ENCODE data around the gene LANCL3. TPM values are rescaled to one million over a fixed set of nuclear protein-coding genes. Genes with fewer than 3 reads are reported as not detected.
"Not testable (repeated sequence)": the region's sequence is repeated elsewhere in the genome, so short reads cannot be mapped to it uniquely, and the experiment has no call there.

Gene LANCL3
- under 1 TPM; 0.18 to 0.21 TPM for total RNA-seq

DNA sequence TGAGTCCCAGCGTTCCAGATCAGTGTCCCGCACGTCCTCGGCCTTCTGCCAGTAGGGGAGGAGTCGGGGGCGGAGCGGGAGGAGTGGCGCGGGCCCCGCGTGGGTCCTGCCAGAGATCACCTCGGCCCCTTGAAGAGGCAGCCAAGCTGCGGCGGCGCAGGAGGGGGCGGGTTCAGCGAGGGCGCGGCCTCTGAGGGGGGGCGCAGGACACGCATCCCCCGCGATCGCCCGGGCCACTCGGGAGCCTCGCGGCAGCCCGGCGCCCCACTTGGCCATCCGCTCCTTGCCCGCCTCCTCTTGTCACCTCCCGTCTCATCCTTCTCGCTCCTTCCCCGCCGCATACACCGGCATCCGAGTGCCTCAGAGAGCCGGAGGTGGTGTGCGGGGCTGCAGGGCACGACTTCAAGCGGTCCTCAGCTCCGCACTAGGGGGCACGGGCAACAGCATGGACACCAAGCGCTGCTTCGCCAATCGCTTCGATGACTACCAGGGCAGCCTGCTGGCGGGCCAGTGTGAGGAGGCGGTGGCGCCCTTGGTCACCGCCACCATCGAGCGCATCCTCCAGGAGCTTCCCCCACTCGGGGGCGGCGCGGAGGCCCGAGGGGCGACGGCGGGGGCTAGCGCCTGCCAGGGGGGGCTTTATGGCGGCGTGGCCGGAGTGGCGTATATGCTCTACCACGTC is at the start of gene LANCL3:
Gene LANCL3 (plus strand): TSS at position 236 of the 682 bp plus-strand sequence. CDS start 210 bp downstream, at position 446.
- CTCF ChIA-PET; POLR2A ChIA-PET; ATAC-seq; H3K4me1 Mint-ChIP-seq; H3K9me3 Mint-ChIP-seq (ENCODE audit: low read depth); H3K36me3 Mint-ChIP-seq (ENCODE audit: low read depth): not testable (repeated sequence)
- intact Hi-C loops (cut with DNase I, micrococcal nuclease), result loop anchor here in 1 of 2 experiments (2.0 kb wide), 1 partner anchor 255 kb away; no protein-coding TSS in a partner anchor
- Mint-ChIP-seq H3K4me3 (peak within 1 kb of the TSS; percentile 66), H3K27me3 (peaks cover 11% of the 10 kb centered on the region), H3K27ac (peak within 1 kb of the TSS; percentile 9)
- DNase-seq, result peak; percentile 21

DNA sequence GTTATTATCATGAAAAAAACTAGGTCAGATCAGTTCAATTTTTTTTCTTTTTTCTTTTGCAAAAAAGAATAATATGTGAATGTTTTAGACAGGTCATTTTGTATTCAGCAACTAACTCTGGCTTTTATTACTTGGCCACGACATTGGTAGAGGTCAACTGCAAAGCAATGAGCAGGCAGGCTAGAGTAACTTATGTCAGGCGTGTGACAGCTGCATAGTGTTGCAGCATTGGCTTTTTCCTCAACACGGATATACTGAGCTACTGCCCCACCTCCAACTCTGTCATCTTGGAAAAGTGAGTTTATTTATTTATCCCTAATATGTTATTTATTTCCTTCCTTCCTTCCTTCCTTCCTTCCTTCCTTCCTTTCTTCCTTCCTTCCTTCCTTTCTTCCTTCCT is 47.8 kb upstream of the LANCL3 start:
- H3K4me1 Mint-ChIP-seq; H3K36me3 Mint-ChIP-seq (ENCODE audit: low read depth); intact Hi-C loops (cut with DNase I, micrococcal nuclease); H3K27ac Mint-ChIP-seq; POLR2A ChIA-PET; H3K9me3 Mint-ChIP-seq (ENCODE audit: low read depth); H3K27me3 Mint-ChIP-seq; DNase-seq; ATAC-seq; H3K4me3 Mint-ChIP-seq: not testable (repeated sequence)
- CTCF ChIA-PET, result interaction anchor here (0.6 kb wide), 1 partner anchor 257 kb away, joined by 3 read pairs; no protein-coding TSS in a partner anchor

DNA sequence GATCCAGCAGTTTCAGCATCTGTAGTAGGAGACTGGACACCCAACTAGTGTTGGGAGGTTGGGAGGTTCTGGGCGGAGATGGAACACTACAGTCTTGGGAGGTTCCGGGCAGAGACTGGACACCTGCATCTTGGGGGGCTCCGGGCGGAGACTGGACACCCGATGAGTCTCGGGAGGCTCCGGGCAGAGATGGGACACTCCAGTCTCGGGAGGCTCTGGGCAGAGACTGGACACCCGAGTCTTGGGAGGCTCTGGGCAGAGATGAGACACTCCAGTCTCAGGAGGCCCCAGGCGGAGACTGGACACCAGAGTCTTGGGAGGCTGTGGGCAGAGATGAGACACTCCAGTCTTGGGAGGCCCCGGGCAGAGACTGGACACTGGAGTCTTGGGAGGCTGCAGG is 29.5 kb upstream of the LANCL3 start:
- Mint-ChIP-seq H3K4me3 (no peak overlapping the region), H3K27ac (no peak overlapping the region), H3K9me3 (ENCODE audit: low read depth) (no peaks in the 10 kb centered on the region), H3K27me3 (no peaks in the 10 kb centered on the region), H3K4me1 (no peaks in the 10 kb centered on the region), H3K36me3 (ENCODE audit: low read depth) (no peaks in the 10 kb centered on the region)
- ChIA-PET CTCF (no interaction called here), POLR2A (no interaction called here)
- ATAC-seq (no peak), DNase-seq (no peak)
- intact Hi-C loops (cut with DNase I, micrococcal nuclease), result no loop called here

DNA sequence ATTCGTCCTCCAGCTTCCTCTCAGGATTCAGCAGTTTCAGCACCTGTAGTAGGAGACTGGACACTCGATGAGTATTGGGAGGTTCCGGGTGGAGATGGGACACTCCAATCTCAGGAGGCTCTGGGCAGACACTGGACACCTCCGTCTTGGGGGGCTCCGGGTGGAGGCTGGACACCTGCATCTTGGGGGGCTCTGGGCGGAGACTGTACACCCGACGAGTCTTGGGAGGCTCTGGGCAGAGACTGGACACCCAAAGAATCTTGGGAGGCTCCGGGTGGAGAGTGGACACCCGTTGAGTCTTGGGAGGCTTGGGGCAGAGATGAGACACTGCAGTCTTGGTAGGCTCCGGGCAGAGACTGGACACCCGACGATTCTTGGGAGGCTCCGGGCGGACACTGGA is 28.7 kb upstream of the LANCL3 start:
- Mint-ChIP-seq H3K4me1 (no peaks in the 10 kb centered on the region), H3K27ac (no peak overlapping the region), H3K9me3 (ENCODE audit: low read depth) (no peaks in the 10 kb centered on the region), H3K36me3 (ENCODE audit: low read depth) (no peaks in the 10 kb centered on the region), H3K4me3 (no peak overlapping the region), H3K27me3 (no peaks in the 10 kb centered on the region)
- intact Hi-C loops (cut with DNase I, micrococcal nuclease), result no loop called here
- ChIA-PET CTCF (no interaction called here), POLR2A (no interaction called here)
- DNase-seq (no peak), ATAC-seq (no peak)

DNA sequence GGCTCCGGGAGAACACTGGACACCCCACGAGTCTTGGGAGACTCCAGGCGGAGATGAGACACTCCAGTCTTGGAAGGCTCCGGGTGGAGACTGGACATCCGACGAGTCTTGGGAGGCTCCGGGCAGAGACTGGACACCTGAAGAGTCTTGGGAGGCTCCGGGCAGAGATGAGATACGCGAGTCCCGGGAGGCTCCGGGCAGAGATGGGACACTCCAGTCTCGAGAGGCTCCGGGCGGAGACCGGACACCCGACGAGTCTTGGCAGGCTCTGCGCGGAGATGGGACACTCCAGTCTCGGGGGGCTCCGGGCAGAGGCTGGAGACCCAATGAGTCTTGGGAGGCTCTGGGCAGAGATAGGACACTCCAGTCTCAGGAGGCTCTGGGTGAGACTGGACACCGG is 28.1 kb upstream of the LANCL3 start:
- CTCF ChIA-PET, result no interaction called here
- Mint-ChIP-seq H3K4me3 (no peak overlapping the region), H3K36me3 (ENCODE audit: low read depth) (no peaks in the 10 kb centered on the region), H3K4me1 (no peaks in the 10 kb centered on the region), H3K27me3 (peaks cover 2% of the 10 kb centered on the region), H3K9me3 (ENCODE audit: low read depth) (no peaks in the 10 kb centered on the region), H3K27ac (no peak overlapping the region)
- POLR2A ChIA-PET, result no interaction called here
- DNase-seq (no peak), ATAC-seq (no peak)
- intact Hi-C loops (cut with DNase I, micrococcal nuclease), result no loop called here

DNA sequence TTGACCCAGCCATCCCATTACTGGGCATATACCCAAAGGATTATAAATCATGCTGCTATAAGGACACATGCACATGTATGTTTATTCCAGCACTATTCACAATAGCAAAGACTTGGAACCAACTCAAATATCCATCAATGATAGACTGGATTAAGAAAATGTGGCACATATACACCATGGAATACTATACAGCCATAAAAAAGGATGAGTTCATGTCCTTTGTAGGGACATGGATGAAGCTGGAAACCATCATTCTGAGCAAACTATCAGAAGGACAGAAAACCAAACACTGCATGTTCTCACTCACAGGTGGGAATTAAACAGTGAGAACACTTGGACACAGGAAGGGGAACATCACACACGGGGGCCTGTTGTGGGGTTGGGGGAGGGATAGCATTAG is 26.9 kb upstream of the LANCL3 start:
- H3K4me1 Mint-ChIP-seq; H3K4me3 Mint-ChIP-seq; CTCF ChIA-PET; H3K27me3 Mint-ChIP-seq; H3K27ac Mint-ChIP-seq; ATAC-seq; intact Hi-C loops (cut with DNase I, micrococcal nuclease); H3K9me3 Mint-ChIP-seq (ENCODE audit: low read depth); H3K36me3 Mint-ChIP-seq (ENCODE audit: low read depth); POLR2A ChIA-PET; DNase-seq: not testable (repeated sequence)

DNA sequence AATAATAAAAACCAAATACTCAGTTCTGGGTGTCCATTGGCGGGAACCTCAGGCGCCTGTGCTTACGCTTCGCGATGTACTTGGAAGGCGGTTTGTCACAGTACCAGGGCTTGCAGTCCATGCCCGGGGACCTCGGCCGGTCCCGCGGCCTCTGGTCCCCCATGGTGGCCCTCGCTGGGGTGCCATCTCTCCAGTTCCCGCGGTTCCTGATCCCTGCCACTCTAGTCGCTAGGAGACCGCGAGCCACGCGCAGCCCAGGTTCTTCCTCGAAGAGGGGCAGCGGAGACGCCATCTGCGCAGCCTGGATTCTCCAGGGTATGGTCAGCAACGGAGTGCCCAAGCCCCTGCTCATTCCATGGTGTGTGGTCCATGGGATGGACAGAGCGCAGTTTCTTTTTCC is 26.4 kb upstream of the LANCL3 start:
- intact Hi-C loops (cut with DNase I, micrococcal nuclease), result no loop called here
- ChIA-PET CTCF (no interaction called here), POLR2A (no interaction called here)
- Mint-ChIP-seq H3K27me3 (peaks cover 2% of the 10 kb centered on the region), H3K4me3 (no peak overlapping the region), H3K4me1 (no peaks in the 10 kb centered on the region), H3K9me3 (ENCODE audit: low read depth) (no peaks in the 10 kb centered on the region), H3K36me3 (ENCODE audit: low read depth) (no peaks in the 10 kb centered on the region), H3K27ac (no peak overlapping the region)
- ATAC-seq (no peak), DNase-seq (no peak)

DNA sequence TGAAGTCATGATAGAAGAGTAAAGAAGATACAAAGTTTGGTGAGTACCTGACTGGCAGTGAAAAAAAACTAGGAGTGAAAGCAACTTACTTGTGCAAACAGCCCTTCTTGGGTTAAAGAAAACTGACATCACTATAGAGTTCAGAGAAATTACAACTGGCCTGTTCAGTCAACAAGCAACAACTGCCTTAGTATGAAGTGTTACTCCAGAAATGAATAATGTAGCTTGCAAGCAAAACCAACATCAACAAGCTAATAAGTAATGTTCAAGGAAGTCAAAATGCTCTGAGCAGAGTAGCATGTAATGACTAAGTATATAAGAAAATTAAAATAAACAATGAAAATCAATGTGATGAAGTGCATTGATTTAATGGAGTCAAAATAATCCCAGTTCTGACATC is 21.8 kb upstream of the LANCL3 start:
- H3K27ac Mint-ChIP-seq, ATAC-seq: not testable (repeated sequence)

DNA sequence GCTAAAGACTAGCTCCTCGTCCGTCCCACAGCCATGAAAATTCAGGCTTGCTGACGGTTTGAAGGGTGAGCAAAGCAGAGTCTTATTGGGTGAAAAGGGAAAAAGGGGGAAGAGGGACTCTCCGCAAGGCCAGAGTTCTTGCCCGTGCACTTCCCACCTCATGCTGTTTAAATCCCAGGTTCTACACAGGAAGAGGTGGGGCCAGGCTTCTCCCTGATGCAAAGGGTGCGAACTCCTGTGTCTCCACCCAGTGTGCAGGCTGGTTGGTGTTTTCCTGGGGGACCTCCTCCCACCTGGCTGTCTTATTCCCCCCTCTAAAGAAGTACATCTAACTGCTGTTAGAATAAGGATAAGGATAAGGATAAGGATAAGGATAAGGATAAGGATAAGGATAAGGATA is 18.0 kb upstream of the LANCL3 start:
- no peak for DNase-seq
- POLR2A ChIA-PET, result no interaction called here
- H3K4me1 Mint-ChIP-seq, result no peaks in the 10 kb centered on the region
- intact Hi-C loops (cut with DNase I, micrococcal nuclease), result no loop called here
- no peaks in the 10 kb centered on the region for H3K9me3 Mint-ChIP-seq (ENCODE audit: low read depth)
- CTCF ChIA-PET, result no interaction called here
- no peaks in the 10 kb centered on the region for H3K27me3 Mint-ChIP-seq
- H3K4me3 Mint-ChIP-seq, result no peak overlapping the region
- no peak for ATAC-seq
- no peak overlapping the region for H3K27ac Mint-ChIP-seq
- H3K36me3 Mint-ChIP-seq (ENCODE audit: low read depth), result no peaks in the 10 kb centered on the region

More for the DNA sequence above, 21.8 kb upstream of the LANCL3 start:
- H3K27me3 Mint-ChIP-seq; H3K4me1 Mint-ChIP-seq; DNase-seq; H3K9me3 Mint-ChIP-seq (ENCODE audit: low read depth); H3K36me3 Mint-ChIP-seq (ENCODE audit: low read depth); H3K4me3 Mint-ChIP-seq; intact Hi-C loops (cut with DNase I, micrococcal nuclease); CTCF ChIA-PET; POLR2A ChIA-PET: not testable (repeated sequence)

DNA sequence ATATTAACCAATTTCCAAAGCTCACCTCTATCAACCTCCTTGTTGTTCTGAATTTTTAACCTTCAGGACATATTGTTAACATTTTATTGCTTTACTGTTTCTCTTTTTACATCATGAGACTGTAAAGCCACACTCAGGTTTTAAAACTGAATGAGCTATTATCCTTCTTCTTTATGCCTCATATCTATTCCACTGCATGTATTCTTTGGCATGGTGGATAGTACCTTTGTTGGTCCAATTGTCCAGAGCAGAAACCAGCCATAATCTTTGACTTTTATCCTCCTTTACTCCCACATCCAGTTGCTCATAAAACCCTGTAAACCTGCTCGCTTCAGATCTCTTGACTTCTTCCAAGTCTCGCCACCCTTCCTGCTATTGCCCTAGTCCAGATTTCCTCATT is 6.2 kb upstream of the LANCL3 start:
- H3K27ac Mint-ChIP-seq; DNase-seq; H3K9me3 Mint-ChIP-seq (ENCODE audit: low read depth); H3K27me3 Mint-ChIP-seq; H3K36me3 Mint-ChIP-seq (ENCODE audit: low read depth); POLR2A ChIA-PET; ATAC-seq; H3K4me1 Mint-ChIP-seq; H3K4me3 Mint-ChIP-seq; intact Hi-C loops (cut with DNase I, micrococcal nuclease): not testable (repeated sequence)
- CTCF ChIA-PET, result interaction anchor here (0.6 kb wide), 1 partner anchor 610 kb away, joined by 4 read pairs; no protein-coding TSS in a partner anchor

DNA sequence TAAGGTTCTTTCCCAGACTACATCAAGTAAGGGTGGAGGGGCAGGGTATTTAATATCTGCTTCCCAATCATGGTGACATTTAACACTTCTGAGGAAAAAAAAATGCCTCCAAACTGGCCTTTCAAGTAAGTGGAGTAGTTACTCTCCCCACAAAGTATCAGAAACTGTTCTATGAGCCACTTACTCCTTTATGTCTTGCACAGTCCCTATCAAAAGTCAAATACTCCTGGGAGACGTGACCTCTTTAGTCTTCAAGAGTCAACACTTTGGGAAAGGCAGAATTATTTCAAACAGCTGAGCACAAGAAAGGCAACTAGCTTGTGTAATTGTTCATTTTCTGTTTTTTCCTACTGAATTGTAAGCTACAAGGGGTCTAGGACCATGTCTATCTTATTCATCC is 1.1 kb upstream of the LANCL3 start:
- H3K4me3 Mint-ChIP-seq; CTCF ChIA-PET; H3K4me1 Mint-ChIP-seq; ATAC-seq; H3K9me3 Mint-ChIP-seq (ENCODE audit: low read depth); H3K27ac Mint-ChIP-seq; H3K36me3 Mint-ChIP-seq (ENCODE audit: low read depth); POLR2A ChIA-PET; DNase-seq; intact Hi-C loops (cut with DNase I, micrococcal nuclease): not testable (repeated sequence)
- H3K27me3 Mint-ChIP-seq, result peaks cover 11% of the 10 kb centered on the region

DNA sequence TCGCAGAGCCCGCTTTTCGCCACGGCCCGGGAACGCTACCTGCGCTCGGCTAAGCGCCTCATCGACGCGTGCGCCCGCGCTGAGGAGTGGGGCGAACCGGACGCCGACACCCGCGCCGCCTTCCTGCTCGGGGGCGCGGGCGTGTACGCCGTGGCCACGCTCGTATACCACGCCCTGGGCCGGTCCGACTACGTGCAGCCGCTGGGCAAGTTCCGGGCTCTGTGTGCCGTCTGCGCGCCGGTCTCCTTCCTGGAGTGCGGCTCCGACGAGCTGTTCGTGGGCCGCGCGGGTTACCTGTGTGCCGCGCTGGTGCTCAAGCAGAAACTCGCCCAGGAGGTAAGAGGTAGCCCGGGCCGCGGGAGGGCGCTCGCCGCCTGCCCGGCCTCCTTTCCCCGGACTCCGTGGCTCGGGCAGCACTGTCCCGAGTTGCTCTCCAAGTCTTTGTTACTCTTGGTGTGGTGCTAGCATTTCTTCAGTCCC is 687 bp downstream of the LANCL3 start:
- CTCF ChIA-PET, result interaction anchor here (0.7 kb wide), 1 partner anchor 13 kb away, joined by 3 read pairs; no protein-coding TSS in a partner anchor
- H3K9me3 Mint-ChIP-seq (ENCODE audit: low read depth); H3K4me1 Mint-ChIP-seq; POLR2A ChIA-PET; H3K36me3 Mint-ChIP-seq (ENCODE audit: low read depth): not testable (repeated sequence)
- ATAC-seq (peak; percentile 81), DNase-seq (peak; percentile 50)
- H3K27ac Mint-ChIP-seq, result peak overlapping the region; percentile 9
- peaks cover 11% of the 10 kb centered on the region for H3K27me3 Mint-ChIP-seq
- intact Hi-C loops (cut with DNase I, micrococcal nuclease), result loop anchor here in 1 of 2 experiments (2.0 kb wide), 1 partner anchor 255 kb away; no protein-coding TSS in a partner anchor
- H3K4me3 Mint-ChIP-seq, result peak overlapping the region; percentile 66

Data from activated CD4-positive, alpha-beta T cell treated with anti-CD3 and anti-CD28 coated beads for 36 hours (primary cell).